Mucosa of rectum (tissue), 2 donors: ENCODE results near the gene PGPEP1.

ENCODE experiments used
- H3K27ac ChIP-seq, 2 donors: one replicate each; pipeline ENCODE4 v1.7.0; 2013; ENCODE audit warnings: inconsistent platforms in 2 of 2, low read depth in 2 of 2, low read length in 2 of 2
- H3K27me3 ChIP-seq, 2 donors: one replicate each; pipeline ENCODE4 v1.7.0; 2013; ENCODE audit warnings: low read length in 2 of 2; ENCODE audit not compliant: control insufficient read depth in 2 of 2, insufficient read depth in 2 of 2
- H3K36me3 ChIP-seq, 2 donors: one replicate each; pipeline ENCODE4 v1.7.0; 2013; ENCODE audit warnings: low read length in 2 of 2; ENCODE audit not compliant: control insufficient read depth in 2 of 2, insufficient read depth in 2 of 2
- H3K4me1 ChIP-seq, 2 donors: one replicate each; pipeline ENCODE4 v1.7.0; 2013; ENCODE audit warnings: low read length in 2 of 2, mild to moderate bottlenecking in 1 of 2; ENCODE audit not compliant: control insufficient read depth in 2 of 2, insufficient read depth in 2 of 2
- H3K4me3 ChIP-seq, 2 donors: one replicate each; pipeline ENCODE4 v1.7.0; 2013; ENCODE audit warnings: low read length in 2 of 2
- H3K9ac ChIP-seq, 2 donors: one replicate each; pipeline ENCODE4 v1.7.0; 2013; ENCODE audit warnings: low read length in 2 of 2, low read depth in 1 of 2, mild to moderate bottlenecking in 1 of 2
- H3K9me3 ChIP-seq, 2 donors: one replicate each; pipeline ENCODE4 v1.7.0; 2013; ENCODE audit warnings: low read length in 2 of 2; ENCODE audit not compliant: control insufficient read depth in 2 of 2
- donor health status: healthy.
- donor health status: Normal muscosa, but diverticular disease.

Gene PGPEP1

GRCh38 chr19:18388960-18389725 lies 48.7 kb downstream of the PGPEP1 start:
- peak overlapping the region; percentile 32 to 86 for H3K9ac ChIP-seq
- H3K4me3 ChIP-seq: peak overlapping the region; percentile 50 to 52
- peak overlapping the region; percentile 67 to 94 for H3K27ac ChIP-seq
- H3K27me3 ChIP-seq: no peaks in the 10 kb centered on the region
- H3K9me3 ChIP-seq: no peaks in the 10 kb centered on the region
- peaks cover 15 to 19% of the 10 kb centered on the region in 2 donors for H3K4me1 ChIP-seq
- H3K36me3 ChIP-seq: peaks cover 5 to 6% of the 10 kb centered on the region in 2 donors

DNA sequence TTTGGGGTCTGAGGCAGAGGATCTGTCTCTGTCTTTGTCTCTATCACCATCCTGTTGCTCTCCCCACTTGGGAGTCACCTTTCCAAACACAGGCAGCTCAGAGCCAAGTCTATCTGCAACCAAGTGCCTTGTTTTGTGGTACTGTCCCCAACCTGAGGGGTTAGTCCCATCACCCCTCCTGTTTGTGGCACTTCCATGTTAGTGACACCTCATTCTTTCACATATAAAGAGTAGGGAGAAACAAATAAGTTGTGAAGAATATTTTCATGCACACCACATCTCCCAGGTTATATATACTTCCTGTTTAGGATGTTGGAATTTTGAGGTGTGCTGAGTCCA lies 49.3 kb downstream of the PGPEP1 start:
- no peak overlapping the region for H3K4me3 ChIP-seq
- H3K4me1 ChIP-seq: peaks cover 15 to 19% of the 10 kb centered on the region in 2 donors
- peaks cover 5 to 6% of the 10 kb centered on the region in 2 donors for H3K36me3 ChIP-seq
- H3K9me3 ChIP-seq: no peaks in the 10 kb centered on the region
- no peaks in the 10 kb centered on the region for H3K27me3 ChIP-seq
- H3K9ac ChIP-seq: no peak overlapping the region
- H3K27ac ChIP-seq: no peak overlapping the region

DNA sequence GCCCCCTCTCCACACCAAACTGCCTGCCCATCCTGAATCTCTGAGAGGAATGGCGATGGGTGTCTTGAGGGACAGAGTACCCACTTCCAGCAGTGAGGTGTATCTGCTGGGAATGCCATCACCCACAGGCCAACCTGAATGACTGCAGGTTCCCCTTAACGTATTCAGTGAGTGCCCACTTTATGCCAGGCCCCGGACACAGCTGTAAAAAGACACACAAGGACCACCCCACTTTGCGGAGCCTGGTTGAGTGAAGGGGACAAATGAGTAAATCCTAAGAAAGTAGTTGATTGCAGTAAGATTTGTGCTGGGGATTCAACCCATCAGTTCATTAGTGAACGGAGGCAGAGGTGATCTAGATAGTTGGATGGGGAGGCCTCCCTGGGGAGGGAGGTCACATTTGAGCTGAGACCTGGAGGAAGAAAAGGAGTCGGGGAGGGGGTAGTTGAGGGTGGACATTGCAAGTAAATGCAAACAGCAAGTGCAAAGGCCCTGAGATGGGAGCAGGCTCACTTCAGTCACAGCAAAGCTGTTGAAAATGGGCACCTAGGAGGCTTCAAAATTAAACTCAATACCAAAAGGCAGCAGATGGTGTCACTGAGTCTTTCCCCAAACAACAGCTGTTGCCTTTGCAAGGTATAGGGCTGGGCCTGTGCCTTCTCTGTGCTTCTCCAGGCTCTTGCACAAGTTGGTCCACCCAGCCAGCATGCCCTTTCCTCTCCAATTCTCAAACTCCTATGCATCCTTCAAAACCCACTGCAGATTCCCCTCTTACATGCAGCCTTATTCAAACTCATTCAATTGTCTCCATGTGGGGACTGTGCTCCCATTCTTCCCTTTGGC lies 49.9 kb downstream of the PGPEP1 start:
- H3K36me3 ChIP-seq: peaks cover 5 to 6% of the 10 kb centered on the region in 2 donors
- no peak overlapping the region for H3K27ac ChIP-seq
- no peaks in the 10 kb centered on the region for H3K9me3 ChIP-seq
- H3K27me3 ChIP-seq: no peaks in the 10 kb centered on the region
- peaks cover 15 to 18% of the 10 kb centered on the region in 2 donors for H3K4me1 ChIP-seq
- no peak overlapping the region for H3K4me3 ChIP-seq
- no peak overlapping the region for H3K9ac ChIP-seq

DNA sequence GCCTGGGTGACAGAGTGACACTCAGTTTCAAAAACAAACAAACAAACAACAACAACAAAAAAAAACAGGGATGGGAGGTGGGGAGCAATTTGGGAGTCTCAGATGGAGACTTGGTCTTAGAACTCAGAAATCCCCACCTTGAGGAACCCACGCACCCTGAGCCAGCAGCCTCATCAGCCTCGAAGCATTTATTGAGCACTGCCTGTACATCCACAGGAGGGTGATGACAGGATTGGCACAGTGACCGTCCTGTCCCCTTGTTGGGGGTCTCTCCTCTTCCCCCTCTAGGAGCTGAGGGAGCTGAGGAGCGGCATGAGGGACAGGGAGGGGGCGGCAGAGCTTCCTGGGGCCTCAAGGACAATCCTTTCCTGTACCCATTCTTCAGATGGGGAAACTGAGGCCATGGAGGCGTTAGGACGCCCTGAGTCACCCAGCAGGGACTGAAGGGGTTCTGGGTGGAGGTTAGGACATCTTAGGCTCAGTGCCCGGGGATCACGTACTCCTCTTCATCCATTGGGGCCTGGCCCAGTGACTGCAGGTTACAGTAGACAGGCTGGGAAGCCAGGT lies 51.2 kb downstream of the PGPEP1 start:
- no peaks in the 10 kb centered on the region for H3K9me3 ChIP-seq
- peaks cover 1 to 2% of the 10 kb centered on the region in 2 donors for H3K27me3 ChIP-seq
- peaks cover 9 to 15% of the 10 kb centered on the region in 2 donors for H3K4me1 ChIP-seq
- no peak overlapping the region for H3K4me3 ChIP-seq
- H3K9ac ChIP-seq: no peak overlapping the region
- H3K27ac ChIP-seq: no peak overlapping the region
- peaks cover 5 to 6% of the 10 kb centered on the region in 2 donors for H3K36me3 ChIP-seq

DNA sequence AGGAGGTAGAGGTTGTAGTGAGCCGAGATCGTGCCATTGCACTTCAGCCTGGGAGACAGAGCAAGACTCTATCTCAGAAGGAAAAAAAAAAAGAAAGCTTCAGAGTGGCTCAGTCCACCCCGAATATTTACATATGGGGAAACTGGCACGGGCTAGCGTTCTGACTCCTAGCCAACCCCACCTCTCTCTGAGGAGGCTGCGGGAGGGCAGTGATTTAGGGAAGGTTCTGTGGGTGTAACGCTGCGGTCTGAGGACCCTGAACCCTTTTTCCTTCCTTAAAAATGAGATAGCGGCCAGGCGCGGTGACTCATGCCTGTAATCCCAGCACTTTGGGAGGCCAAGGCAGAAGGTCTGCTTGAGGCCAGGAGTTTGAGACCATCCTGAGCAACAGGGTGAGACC lies 52.0 kb downstream of the PGPEP1 start:
- H3K4me1 ChIP-seq: peaks cover 9 to 15% of the 10 kb centered on the region in 2 donors
- H3K27me3 ChIP-seq: peaks cover 4% of the 10 kb centered on the region in 2 donors
- peaks cover 5 to 6% of the 10 kb centered on the region in 2 donors for H3K36me3 ChIP-seq
- no peaks in the 10 kb centered on the region for H3K9me3 ChIP-seq
- peak overlapping the region in 1 of 2 donors; percentile 19 for H3K9ac ChIP-seq
- H3K4me3 ChIP-seq: no peak overlapping the region
- peak overlapping the region in 1 of 2 donors; percentile 0 for H3K27ac ChIP-seq

- Histone ChIP-seq H3K36me3 (peaks cover 5 to 6% of the 10 kb centered on the region in 2 donors), H3K4me1 (peaks cover 7 to 13% of the 10 kb centered on the region in 2 donors), H3K9ac (peak overlapping the region in 1 of 2 donors; percentile 19), H3K4me3 (no peak overlapping the region), H3K9me3 (no peaks in the 10 kb centered on the region), H3K27ac (peak overlapping the region in 1 of 2 donors; percentile 0), H3K27me3 (peaks cover 4% of the 10 kb centered on the region in 2 donors)
These were observed 52.5 kb downstream of the PGPEP1 start for GRCh38 chr19:18392926-18393325.

- Histone ChIP-seq H3K36me3 (peaks cover 5 to 6% of the 10 kb centered on the region in 2 donors), H3K9me3 (no peaks in the 10 kb centered on the region), H3K4me3 (peak overlapping the region; percentile 6 to 37), H3K9ac (no peak overlapping the region), H3K4me1 (peaks cover 3 to 4% of the 10 kb centered on the region in 2 donors), H3K27ac (peak overlapping the region in 1 of 2 donors; percentile 23), H3K27me3 (peaks cover 4% of the 10 kb centered on the region in 2 donors)
These were observed 53.4 kb downstream of the PGPEP1 start for GRCh38 chr19:18393836-18394235.

DNA sequence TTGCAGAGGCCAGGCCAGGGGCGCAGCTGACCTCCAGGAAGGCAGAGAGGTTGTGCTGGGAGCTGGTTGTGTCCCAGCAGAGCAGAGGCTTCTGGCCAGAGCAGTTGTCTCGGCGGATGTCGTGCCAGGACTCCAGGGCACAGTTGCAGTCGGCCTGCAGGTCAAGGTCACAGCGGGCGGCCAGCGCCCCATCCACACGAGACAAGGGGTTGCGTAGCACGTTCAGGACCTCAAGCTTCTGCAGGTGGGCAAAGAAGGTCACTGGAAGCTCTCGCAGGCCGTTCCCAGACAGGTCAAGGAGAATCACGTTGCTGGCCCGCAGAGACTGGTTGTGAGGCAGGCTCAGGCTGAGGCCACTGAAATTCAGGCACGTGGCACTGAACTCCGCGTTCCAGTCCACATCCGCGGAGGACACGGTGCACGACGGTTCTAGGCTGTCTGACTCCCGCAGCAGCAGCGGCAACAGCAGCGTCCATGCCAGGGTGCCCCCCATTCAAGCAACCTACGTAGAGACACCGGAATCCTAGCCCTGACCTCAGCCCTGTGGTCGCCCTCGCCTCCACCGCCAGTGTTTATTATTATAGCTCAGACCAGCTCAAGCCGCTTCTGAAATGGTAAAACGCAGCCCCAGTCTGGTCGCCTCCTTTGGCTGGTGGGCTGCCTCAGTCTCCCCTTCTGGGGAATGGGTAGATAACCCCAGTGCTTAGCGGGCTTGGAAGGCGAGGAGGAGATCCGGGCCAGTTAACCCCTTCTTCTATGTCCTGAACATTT lies 56.3 kb downstream of the PGPEP1 start:
- Histone ChIP-seq H3K9me3 (no peaks in the 10 kb centered on the region), H3K27ac (peak overlapping the region in 1 of 2 donors; percentile 35), H3K9ac (peak overlapping the region in 1 of 2 donors; percentile 9), H3K4me3 (peak overlapping the region; percentile 12 to 57), H3K27me3 (peaks cover 4% of the 10 kb centered on the region in 2 donors), H3K36me3 (no peaks in the 10 kb centered on the region), H3K4me1 (peaks cover 0 to 6% of the 10 kb centered on the region in 2 donors)

GRCh38 chr19:18397242-18398202 lies 57.1 kb downstream of the PGPEP1 start, which contains the start of gene LRRC25:
TSS of gene LRRC25 (minus strand) at chr19:18397622. CDS start at chr19:18396963, 659 bp downstream.
- no peaks in the 10 kb centered on the region for H3K9me3 ChIP-seq
- peaks cover 6 to 7% of the 10 kb centered on the region in 2 donors for H3K4me1 ChIP-seq
- H3K9ac ChIP-seq: peak within 1 kb of the TSS in 1 of 2 donors; percentile 23
- no peaks in the 10 kb centered on the region for H3K36me3 ChIP-seq
- H3K27ac ChIP-seq: peak within 1 kb of the TSS in 1 of 2 donors; percentile 35
- peak within 1 kb of the TSS; percentile 12 to 57 for H3K4me3 ChIP-seq
- peaks cover 4% of the 10 kb centered on the region in 2 donors for H3K27me3 ChIP-seq
